ENCODE results near the gene FASN.

Gene FASN

DNA sequence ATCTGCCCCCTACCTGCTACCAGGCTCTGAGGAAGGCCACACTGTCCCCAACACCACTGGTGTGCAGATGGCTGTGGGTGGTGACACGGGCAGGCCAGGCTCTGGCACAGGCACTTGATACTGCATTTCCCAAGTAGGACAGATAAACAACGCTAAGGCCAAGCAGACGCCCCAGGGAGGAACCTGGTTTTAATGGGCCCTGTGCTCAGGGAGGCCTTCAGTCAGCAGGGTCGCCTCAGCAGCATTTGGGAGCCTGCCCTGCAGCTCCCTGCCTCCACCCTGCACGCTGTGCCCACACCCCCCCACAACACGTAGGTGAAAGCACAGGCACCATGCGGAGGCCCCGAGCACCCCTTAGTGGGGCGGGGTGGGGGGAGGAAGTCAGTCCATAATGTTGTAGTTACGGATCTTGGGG lies 3.3 kb upstream of the FASN start:
- no peak for DNase-seq

- no peak for DNase-seq
These were observed 2.7 kb upstream of the FASN start for GRCh38 chr17:82100502-82101298.

DNA sequence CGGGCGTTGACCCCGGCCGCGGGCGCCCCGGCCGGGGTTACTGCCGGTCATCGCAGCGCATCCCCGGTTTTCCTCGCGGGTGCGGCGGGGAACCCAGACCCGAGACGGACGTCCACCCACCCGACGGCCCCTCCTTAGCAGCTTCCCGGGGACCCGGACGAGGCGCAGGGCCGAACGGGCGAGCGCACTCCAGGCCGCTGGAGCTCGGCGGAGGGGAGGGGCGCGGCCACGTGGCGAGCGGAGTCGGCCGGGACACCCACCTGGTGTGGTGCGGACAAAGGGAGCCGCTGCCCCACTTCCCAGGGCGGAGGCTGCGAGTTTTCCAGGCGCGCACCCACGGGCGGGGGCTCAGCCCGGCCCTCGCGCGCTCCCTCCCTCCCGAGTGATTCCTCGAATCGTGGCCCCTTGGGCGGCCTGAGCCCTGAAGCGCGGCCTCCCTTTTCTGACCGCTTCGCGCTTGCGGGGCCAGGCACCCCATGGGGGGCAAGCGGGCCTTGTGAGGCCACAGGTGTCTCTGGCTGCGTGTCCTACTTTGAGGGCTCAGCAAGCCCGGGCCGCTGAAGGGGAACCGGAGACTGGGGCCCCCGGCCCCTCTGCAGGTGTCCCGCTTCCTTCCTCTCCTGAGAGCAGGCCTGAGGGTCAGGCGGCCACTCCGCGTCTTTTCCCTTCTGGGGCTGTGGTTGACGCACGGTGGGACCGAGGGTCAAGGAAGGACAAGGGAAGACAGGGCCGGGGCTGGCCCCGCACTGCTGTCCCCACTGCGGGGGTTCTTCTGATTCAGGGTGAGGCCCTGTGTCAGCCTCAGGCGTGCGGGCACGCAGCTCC lies 1.1 kb upstream of the FASN start:
- peak; percentile 11 to 22 for DNase-seq

- peak in 1 of 2 experiments; percentile 38 for DNase-seq
These were observed 192 bp downstream of the FASN start for GRCh38 chr17:82097919-82098168.

GRCh38 chr17:82097184-82097918 lies 685 bp downstream of the FASN start:
- peak in 1 of 2 experiments; percentile 53 for DNase-seq

GRCh38 chr17:82096709-82097183 lies 1.3 kb downstream of the FASN start:
- DNase-seq, result no peak

- no peak for DNase-seq
These were observed 2.0 kb downstream of the FASN start for GRCh38 chr17:82095777-82096708.

- DNase-seq, result no peak
These were observed 2.9 kb downstream of the FASN start for GRCh38 chr17:82094931-82095776.

GRCh38 chr17:82092995-82093751 lies 4.9 kb downstream of the FASN start:
- DNase-seq, result no peak

DNA sequence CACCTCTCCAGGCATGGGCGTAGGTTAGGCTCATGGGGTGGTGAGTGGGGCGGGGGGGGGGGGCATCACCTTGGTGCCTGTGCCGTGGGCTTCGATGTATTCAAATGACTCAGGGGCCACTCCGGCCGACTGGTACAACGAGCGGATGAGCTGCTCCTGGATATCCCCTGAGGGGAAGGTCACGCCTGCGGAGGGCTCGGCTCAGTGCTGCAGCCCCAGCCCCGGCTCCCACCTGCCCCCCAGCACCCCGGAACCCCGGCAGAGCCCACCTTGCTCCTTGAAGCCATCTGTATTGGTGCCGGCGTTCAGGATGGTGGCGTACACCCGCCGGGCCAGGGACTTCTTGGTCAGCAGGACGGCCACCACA lies 5.4 kb downstream of the FASN start:
- DNase-seq, result no peak

DNA sequence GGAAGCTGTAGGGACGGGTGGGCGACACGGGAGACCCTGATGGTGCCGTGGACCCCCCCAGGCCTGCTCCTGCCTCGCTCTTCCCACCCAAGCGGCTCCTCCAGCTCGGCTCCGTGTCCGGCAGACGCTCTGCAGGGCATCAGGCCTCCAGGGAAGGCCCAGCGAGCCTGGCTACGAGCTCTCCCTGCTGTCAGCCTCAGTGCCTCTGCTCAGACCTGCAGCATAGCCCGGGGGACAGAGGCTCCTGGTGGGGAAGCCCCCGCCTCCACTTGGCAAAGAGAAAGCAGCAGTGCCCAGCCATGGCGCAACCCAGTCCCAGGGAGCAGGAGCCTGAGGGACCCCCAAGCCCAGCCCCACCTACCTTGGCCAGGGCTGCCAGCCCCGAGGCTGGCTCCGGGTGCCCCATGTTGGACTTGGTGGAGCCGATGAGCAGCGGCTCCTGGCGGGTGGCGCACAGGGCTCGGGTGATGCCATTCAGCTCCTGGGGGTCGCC lies 5.9 kb downstream of the FASN start:
- no peak for DNase-seq

- DNase-seq, result no peak
These were observed 6.6 kb downstream of the FASN start for GRCh38 chr17:82091264-82092066.

DNA sequence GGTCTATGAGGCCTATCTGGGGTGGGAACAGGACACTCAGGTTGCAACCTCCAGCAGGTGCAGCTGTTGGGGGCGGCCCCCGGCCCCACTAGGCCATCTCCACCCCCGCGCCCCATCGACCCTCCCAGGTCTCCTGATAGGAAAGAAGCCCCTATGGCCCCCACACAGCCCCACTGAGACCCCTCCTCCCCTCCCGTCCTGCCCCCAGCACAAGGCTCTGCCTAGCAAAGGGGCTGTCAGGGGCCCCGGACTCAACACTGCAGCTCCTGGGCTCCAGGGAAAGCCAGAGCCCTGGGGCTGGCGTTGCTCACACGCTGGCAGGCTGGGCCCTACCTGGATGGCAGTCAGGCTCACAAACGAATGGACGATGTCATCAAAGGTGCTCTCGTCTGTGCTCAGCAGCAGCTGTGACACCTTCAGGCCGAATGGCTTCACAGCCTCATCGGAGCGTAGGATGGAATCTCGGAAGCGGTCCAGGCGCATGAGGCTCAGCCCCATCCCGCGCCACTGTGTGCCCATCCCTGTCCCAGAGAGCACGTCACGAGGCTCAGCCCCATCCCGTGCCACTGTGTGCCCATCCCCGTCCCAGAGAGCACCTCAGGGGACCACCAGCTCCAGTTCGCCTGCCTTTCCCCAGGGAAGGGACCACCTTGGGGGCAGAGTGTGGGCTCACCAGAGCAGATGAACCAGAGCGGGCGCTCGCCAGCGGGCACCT lies 7.3 kb downstream of the FASN start:
- no peak for DNase-seq

DNA sequence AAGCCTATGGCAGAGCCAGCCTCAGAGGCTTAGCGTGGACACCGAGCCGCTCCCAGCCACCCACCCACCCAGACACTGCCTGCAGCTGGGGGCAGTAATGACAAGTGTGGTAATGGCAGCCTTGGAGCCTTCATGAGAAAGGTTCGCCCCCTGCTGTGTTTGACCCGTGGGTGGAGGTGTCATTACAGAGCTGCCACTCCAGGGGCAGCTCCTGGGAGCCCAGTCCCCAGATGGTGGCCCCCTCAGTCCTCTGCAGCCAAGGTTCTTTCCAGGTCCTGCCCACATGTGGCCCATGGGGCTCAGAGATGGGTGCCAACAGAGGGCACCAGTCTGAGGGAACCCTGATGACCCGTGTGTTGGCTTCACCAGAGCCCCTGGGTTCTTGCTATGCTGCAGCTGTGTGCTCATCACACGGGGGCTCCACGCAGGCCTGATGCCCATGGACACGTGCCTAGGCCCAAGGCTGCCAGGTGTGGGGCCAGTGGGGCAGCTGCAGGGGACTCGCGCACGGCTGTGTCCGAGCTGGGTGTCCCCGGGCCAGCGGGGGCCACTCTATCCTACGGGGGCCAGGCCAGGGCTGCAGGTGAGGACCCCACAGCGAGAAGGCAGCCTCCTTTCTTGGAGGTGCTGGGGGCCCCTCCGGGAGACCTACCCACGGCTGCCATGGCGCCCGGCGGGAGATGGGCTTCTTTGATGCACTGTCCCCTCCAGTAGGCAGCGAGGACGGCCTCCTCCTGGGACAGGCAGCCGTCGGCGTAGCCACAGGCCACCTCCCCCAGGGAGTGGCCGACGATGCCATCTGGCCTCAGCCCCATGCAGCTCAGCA lies 8.1 kb downstream of the FASN start:
- no peak for DNase-seq

DNA sequence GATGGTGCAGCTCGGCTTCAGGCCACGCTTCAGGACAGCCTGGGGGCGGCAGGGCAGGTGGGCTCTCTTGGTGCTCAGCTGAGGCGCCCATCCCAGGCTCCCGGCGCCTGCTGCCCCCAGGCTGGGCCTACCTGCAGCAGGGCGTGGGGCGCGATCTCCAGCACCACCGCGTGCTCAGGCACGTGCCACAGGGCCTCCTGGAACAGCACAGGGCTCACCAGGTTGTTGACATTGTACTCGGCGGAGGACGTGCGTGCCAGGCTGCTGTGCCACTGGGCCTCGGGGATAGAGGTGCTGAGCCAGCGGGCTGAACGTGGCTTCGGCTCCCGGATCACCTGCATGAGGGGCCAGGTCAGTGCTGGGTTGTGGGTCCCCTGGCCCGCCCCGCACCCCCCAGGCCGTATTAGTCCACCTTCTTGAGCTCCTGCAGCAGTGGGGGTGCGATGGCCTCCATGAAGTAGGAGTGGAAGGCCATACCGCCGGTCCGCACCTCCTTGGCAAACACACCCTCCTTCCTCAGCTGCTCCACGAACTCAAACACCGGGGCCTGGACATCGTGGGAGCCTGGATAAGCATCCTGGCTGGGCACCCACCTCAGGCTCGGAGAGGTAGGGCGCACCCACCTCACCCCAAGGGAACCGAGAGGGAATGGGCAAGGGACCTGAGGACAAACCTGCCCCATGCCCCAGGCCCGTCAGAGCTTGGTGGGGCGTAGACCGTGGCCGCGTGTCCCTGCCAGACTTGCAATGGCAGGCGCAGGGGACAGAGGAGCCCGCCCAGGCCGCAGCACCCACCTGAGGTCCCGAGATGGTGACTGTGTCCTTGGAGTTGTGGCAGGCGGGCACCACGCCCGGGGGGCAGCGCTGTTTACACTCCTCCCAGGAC lies 9.0 kb downstream of the FASN start:
- DNase-seq, result no peak

GRCh38 chr17:82087961-82088837 lies 9.8 kb downstream of the FASN start:
- no peak for DNase-seq
